ENCODE measurements around the gene RNF144A. TPM values are rescaled to one million over a fixed set of nuclear protein-coding genes. Genes with fewer than 3 reads are reported as not detected.

RNF144A gene
- total and polyA plus RNA-seq, 2 experiments from 2014 or later, result 5.4 to 10.1 TPM

GRCh38 chr2:6945087-6945813 lies 28.0 kb downstream of the RNF144A start:
- H3K4me3 ChIP-seq, result no peak overlapping the region
- H4K20me1 ChIP-seq (ENCODE audit: insufficient read depth, poor library complexity, severe bottlenecking), result no peaks in the 10 kb centered on the region
- no peak overlapping the region for H3K27ac ChIP-seq
- no peaks in the 10 kb centered on the region for H3K9me2 ChIP-seq (replicated peaks; ENCODE audit: insufficient read depth)
- H3K36me3 ChIP-seq (replicated peaks; ENCODE audit: insufficient read depth, low read depth), result no peaks in the 10 kb centered on the region
- H3K4me1 ChIP-seq (ENCODE audit: insufficient read depth), result no peaks in the 10 kb centered on the region
- 94% methylated on average over 9 of the region's 9 CpGs for WGBS (ENCODE audit: low lambda C conversion rate, missing lambda C conversion rate)
- no peaks in the 10 kb centered on the region for H3K9me3 ChIP-seq (ENCODE audit: low read depth)
- no peak overlapping the region for H3K4me2 ChIP-seq
- no peak for DNase-seq (ENCODE audit: low spot score)
- TF ChIP-seq CTCF (IDR thresholded peaks at IDR 0.05; ENCODE audit: poor library complexity) (no peak), EZH2 (IDR thresholded peaks at IDR 0.05; ENCODE audit: borderline replicate concordance) (no peak), EZH2phosphoT487 (IDR thresholded peaks at IDR 0.05; ENCODE audit: low read depth, severe bottlenecking, unreplicated experiment) (no peak)
- no peak overlapping the region for H2AFZ ChIP-seq
- H3K79me2 ChIP-seq, result no peaks in the 10 kb centered on the region
- no peaks in the 10 kb centered on the region for H3K27me3 ChIP-seq

DNA sequence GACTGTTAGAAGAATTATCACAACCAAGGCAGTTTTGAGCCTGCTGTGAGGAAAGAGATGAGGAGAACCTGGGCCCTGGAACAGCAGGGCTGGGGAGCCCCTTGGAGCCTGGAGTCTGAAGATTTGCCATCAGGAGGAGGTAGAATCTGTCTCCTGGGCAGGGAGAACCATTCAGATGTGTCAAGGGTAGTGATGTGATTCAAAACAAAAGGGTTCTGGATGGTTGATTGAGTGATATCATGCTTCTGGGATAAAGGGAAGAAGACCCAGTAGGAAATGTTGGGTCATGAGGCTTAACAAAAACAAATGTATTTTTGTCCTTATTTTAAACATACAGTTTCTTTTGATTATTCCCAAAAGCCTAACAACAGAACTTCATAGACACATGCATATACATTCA lies 28.6 kb downstream of the RNF144A start:
- Histone ChIP-seq H3K4me2 (no peak overlapping the region), H3K4me3 (no peak overlapping the region), H4K20me1 (ENCODE audit: insufficient read depth, poor library complexity, severe bottlenecking) (no peaks in the 10 kb centered on the region), H2AFZ (no peak overlapping the region), H3K9me3 (ENCODE audit: low read depth) (no peaks in the 10 kb centered on the region), H3K4me1 (ENCODE audit: insufficient read depth) (no peaks in the 10 kb centered on the region), H3K79me2 (no peaks in the 10 kb centered on the region), H3K9me2 (replicated peaks; ENCODE audit: insufficient read depth) (no peaks in the 10 kb centered on the region), H3K27ac (no peak overlapping the region), H3K27me3 (no peaks in the 10 kb centered on the region), H3K36me3 (replicated peaks; ENCODE audit: insufficient read depth, low read depth) (no peaks in the 10 kb centered on the region)
- TF ChIP-seq EZH2phosphoT487 (IDR thresholded peaks at IDR 0.05; ENCODE audit: low read depth, severe bottlenecking, unreplicated experiment) (no peak), EZH2 (IDR thresholded peaks at IDR 0.05; ENCODE audit: borderline replicate concordance) (no peak), CTCF (IDR thresholded peaks at IDR 0.05; ENCODE audit: poor library complexity) (no peak)
- DNase-seq (ENCODE audit: low spot score), result no peak

- no peaks in the 10 kb centered on the region for H3K4me1 ChIP-seq (ENCODE audit: insufficient read depth)
- H2AFZ ChIP-seq, result no peak overlapping the region
- no peak overlapping the region for H3K4me3 ChIP-seq
- WGBS (ENCODE audit: low lambda C conversion rate, missing lambda C conversion rate), result 84% methylated on average over 2 of the region's 2 CpGs
- H3K27ac ChIP-seq, result no peak overlapping the region
- TF ChIP-seq CTCF (IDR thresholded peaks at IDR 0.05; ENCODE audit: poor library complexity) (no peak), EZH2 (IDR thresholded peaks at IDR 0.05; ENCODE audit: borderline replicate concordance) (no peak), EZH2phosphoT487 (IDR thresholded peaks at IDR 0.05; ENCODE audit: low read depth, severe bottlenecking, unreplicated experiment) (no peak)
- H3K79me2 ChIP-seq, result no peaks in the 10 kb centered on the region
- no peaks in the 10 kb centered on the region for H3K27me3 ChIP-seq
- no peaks in the 10 kb centered on the region for H4K20me1 ChIP-seq (ENCODE audit: insufficient read depth, poor library complexity, severe bottlenecking)
- no peak for DNase-seq (ENCODE audit: low spot score)
- no peaks in the 10 kb centered on the region for H3K9me2 ChIP-seq (replicated peaks; ENCODE audit: insufficient read depth)
- H3K9me3 ChIP-seq (ENCODE audit: low read depth), result no peaks in the 10 kb centered on the region
- no peaks in the 10 kb centered on the region for H3K36me3 ChIP-seq (replicated peaks; ENCODE audit: insufficient read depth, low read depth)
- H3K4me2 ChIP-seq, result no peak overlapping the region
Observed at GRCh38 chr2:6946722-6947121, 29.5 kb downstream of the RNF144A start.
